Endothelial cell of umbilical vein (primary cell): ENCODE measurements around the gene ATP4A. TPM values are rescaled to one million over a fixed set of nuclear protein-coding genes. Genes with fewer than 3 reads are reported as not detected.
A peak's percentile ranks its signal among the peaks of the same experiment; 100 is the strongest.

Experiments
- BruUV-seq: library from RNA; stranded (reverse); fragments of 400-500 nt; replicated peaks from 2 replicates; lab custom pipeline; 2021; lab: Mats Ljungman, UMichigan
- CTCF ChIA-PET: fragments of 300-600, 350-600 bp; sonication (Branson Sonifier 250); formaldehyde crosslinking; loops from one replicate; lab custom pipeline; 2021; ENCODE audit warnings: antibody characterized with exemption, inconsistent platforms; lab: Charles Lee
- POLR2A ChIA-PET: fragments of 300-600, 350-600 bp; sonication (Branson Sonifier 250); formaldehyde crosslinking; loops from one replicate; lab custom pipeline; 2021; ENCODE audit warnings: antibody characterized with exemption, inconsistent platforms; lab: Charles Lee
- DNase-seq: peaks from one replicate; pipeline ENCODE4 v3.0.0-alpha.2; 2011; ENCODE audit warnings: low read depth, low spot score
- FAIRE-seq: peaks from 2 replicates; lab custom pipeline; 2011; peaks lifted over from hg19 to GRCh38; lab: Jason Lieb, UNC
- H2AFZ ChIP-seq: 2 replicates; pipeline ENCODE4 v1.6.0; 2012; ENCODE audit warnings: low read depth, low read length, control low read depth, inconsistent platforms
- H3K27ac ChIP-seq: 2 replicates; pipeline ENCODE4 v1.5.1; 2011; ENCODE audit warnings: low read depth, mild to moderate bottlenecking, control low read depth, low read length, moderate library complexity; ENCODE audit not compliant: insufficient read depth
- H3K27me3 ChIP-seq, 2 experiments: 2 replicates each; pipeline versions ENCODE4 v1.6.0 to v1.6.1; 2011; ENCODE audit warnings: low read length in 2 of 2, mixed read lengths in 1 of 2; ENCODE audit not compliant: control insufficient read depth in 2 of 2, insufficient read depth in 2 of 2
- H3K36me3 ChIP-seq, 2 experiments: 2 replicates in 1 of 2; 3 replicates in 1 of 2; pipeline ENCODE4 v1.5.1; 2011; ENCODE audit warnings: low read length in 2 of 2, mild to moderate bottlenecking in 1 of 2, moderate library complexity in 1 of 2; ENCODE audit not compliant: control insufficient read depth in 2 of 2, insufficient read depth in 2 of 2; ENCODE audit errors: extremely low read depth in 1 of 2
- H3K4me1 ChIP-seq: 3 replicates; pipeline ENCODE4 v1.5.1; 2011; ENCODE audit warnings: mild to moderate bottlenecking, low read length; ENCODE audit not compliant: control insufficient read depth, insufficient read depth; ENCODE audit errors: extremely low read depth
- H3K4me2 ChIP-seq: 2 replicates; pipeline ENCODE4 v1.6.1; 2011; ENCODE audit warnings: low read length, control low read depth, mixed read lengths; ENCODE audit not compliant: insufficient read depth
- H3K4me3 ChIP-seq, 3 experiments: fragments of 200-600 bp in 1 of 3; sonication (generic), shearing (Covaris generic) in 1 of 3; replicated peaks in 1 of 3; 2 replicates each; pipeline ENCODE4 v1.5.1; 2011 to 2016; ENCODE audit warnings: control low read depth in 3 of 3, low read length in 3 of 3, mild to moderate bottlenecking in 2 of 3, inconsistent platforms in 1 of 3, low read depth in 1 of 3, moderate library complexity in 1 of 3; ENCODE audit not compliant: insufficient read depth in 1 of 3
- H3K79me2 ChIP-seq: 2 replicates; pipeline ENCODE4 v1.6.0; 2012; ENCODE audit warnings: low read length, inconsistent platforms; ENCODE audit not compliant: control insufficient read depth, insufficient read depth
- H3K9ac ChIP-seq: replicated peaks from 2 replicates; pipeline ENCODE3; 2011; ENCODE audit warnings: low read length, control low read depth; ENCODE audit not compliant: insufficient read depth; ENCODE audit errors: extremely low read depth
- H3K9me1 ChIP-seq: replicated peaks from 3 replicates; pipeline ENCODE4 v1.6.0; 2011; ENCODE audit warnings: mild to moderate bottlenecking, low read length; ENCODE audit not compliant: control insufficient read depth, insufficient read depth; ENCODE audit errors: extremely low read depth
- H3K9me3 ChIP-seq: replicated peaks from 2 replicates; pipeline ENCODE4 v1.5.1; 2012; ENCODE audit warnings: low read length, inconsistent platforms; ENCODE audit not compliant: control insufficient read depth, insufficient read depth
- H4K20me1 ChIP-seq: replicated peaks from 2 replicates; pipeline ENCODE3; 2011; ENCODE audit warnings: mild to moderate bottlenecking, low read length; ENCODE audit not compliant: control insufficient read depth, insufficient read depth; ENCODE audit errors: extremely low read depth
- GATA2 ChIP-seq: IDR thresholded peaks from 2 replicates; pipeline ENCODE4 v1.7.0; 2011; ENCODE audit warnings: low read depth, mild to moderate bottlenecking, moderate library complexity, mixed read lengths, low read length; ENCODE audit not compliant: insufficient read length, insufficient read depth
- JUN ChIP-seq: IDR thresholded peaks from 2 replicates; pipeline ENCODE4 v1.6.1; 2011; ENCODE audit warnings: borderline replicate concordance, low read depth; ENCODE audit not compliant: insufficient read length, insufficient read depth
- POLR2A ChIP-seq: IDR thresholded peaks from 2 replicates; pipeline ENCODE4 v1.6.1; 2012; ENCODE audit warnings: low read depth, mild to moderate bottlenecking, control low read depth, low read length
- POLR2AphosphoS5 ChIP-seq: IDR thresholded peaks from 2 replicates; pipeline ENCODE4 v1.6.1; 2012; ENCODE audit warnings: low read depth, mild to moderate bottlenecking, control low read depth, low read length, moderate library complexity; ENCODE audit not compliant: insufficient read depth
- dilution Hi-C: fragments of 300-500 bp; cut with MboI; formaldehyde crosslinking; loops from one replicate; pipeline ENCODE4 v1.15.0; 2019; ENCODE audit warnings: low sequenced_read_pairs; ENCODE audit not compliant: extremely low pct_ligation_motif_present
- intact Hi-C: fragments of 100-400 bp; cut with micrococcal nuclease; formaldehyde crosslinking; loops from one replicate; pipeline ENCODE4 v1.10.0; 2022
- polyA plus RNA-seq, 4 experiments: library from polyadenylated mRNA; depleted of rRNA in 3 of 4; stranded (reverse) in 3 of 4; unstranded in 1 of 4; fragments of >200 nt; gene quantifications; 2 replicates each; pipeline versions ENCODE4 v1.2.1 to v1.2.3, GENCODE V29; 2011 to 2012; ENCODE audit warnings: missing spikeins in 1 of 4
- total RNA-seq: library from RNA; stranded (reverse); gene quantifications from 2 replicates; pipeline ENCODE4 v1.2.3, GENCODE V29; 2021
- TF ChIP-seq, protein P1 (sequence below), 2 donors: IDR thresholded peaks; 1 replicate in 1 of 2; 2 replicates in 1 of 2; pipeline ENCODE4 v1.5.1; 2011; ENCODE audit warnings: low read length in 2 of 2, mild to moderate bottlenecking in 2 of 2, moderate library complexity in 2 of 2, control low read depth in 1 of 2, inconsistent platforms in 1 of 2, low read depth in 1 of 2; ENCODE audit not compliant: insufficient read depth in 1 of 2; ENCODE audit errors: extremely low read depth in 1 of 2

Gene ATP4A
- total and polyA plus RNA-seq, 2 donors (not counting 3 experiments of a cell fraction or from before 2014, with no cell fraction given), result not detected

DNA sequence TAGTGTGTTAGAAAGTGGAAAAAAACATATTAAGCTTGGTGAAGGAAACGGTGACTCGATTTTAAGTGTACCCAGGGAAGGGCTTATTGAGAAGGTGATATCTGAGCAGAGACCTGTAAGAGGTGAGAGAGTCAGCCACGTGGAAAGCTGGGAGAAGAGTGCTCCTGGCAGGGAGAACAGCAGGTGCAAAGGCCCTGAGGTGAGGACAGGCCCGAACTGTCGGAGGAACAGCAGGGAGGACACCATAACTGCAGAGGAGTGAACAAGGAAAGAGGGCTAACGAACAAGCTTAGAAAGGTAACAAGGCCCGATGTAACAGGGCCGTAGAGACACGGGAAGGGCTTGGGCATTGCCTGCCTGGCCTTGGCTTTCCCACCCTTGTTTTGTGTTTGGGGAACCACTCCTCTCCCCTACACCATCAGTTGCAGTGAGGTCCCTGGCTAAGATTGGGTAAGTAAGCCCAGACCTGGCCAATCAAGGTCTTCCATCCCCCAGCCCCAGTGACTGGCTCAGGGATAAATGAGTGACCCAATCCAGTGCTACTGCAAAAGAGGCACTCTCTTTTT is 7.3 kb downstream of the ATP4A start:
- Histone ChIP-seq H3K9ac (no peak overlapping the region), H4K20me1 (no peaks in the 10 kb centered on the region), H3K27me3 (peaks cover 0 to 4% of the 10 kb centered on the region in 2 experiments), H3K4me1 (no peaks in the 10 kb centered on the region), H3K9me3 (no peaks in the 10 kb centered on the region), H2AFZ (no peak overlapping the region), H3K4me2 (no peak overlapping the region), H3K9me1 (no peaks in the 10 kb centered on the region), H3K4me3 (no peak overlapping the region), H3K36me3 (no peaks in the 10 kb centered on the region), H3K27ac (no peak overlapping the region), H3K79me2 (no peaks in the 10 kb centered on the region)
- ChIA-PET POLR2A (no interaction called here), CTCF (interaction anchor here (1.0 to 1.2 kb wide), 3 partner anchors 16 to 203 kb away, joined by 3 read pairs; no protein-coding TSS in a partner anchor)
- intact Hi-C loops (no loop called here), dilution Hi-C loops (no loop called here)
- no TSS peak for BruUV-seq
- no peak for TF ChIP-seq POLR2AphosphoS5
- TF ChIP-seq GATA2, result no peak
- no peak for TF ChIP-seq POLR2A
- no peak for TF ChIP-seq JUN
- DNase-seq, result no peak
- FAIRE-seq, result no peak

DNA sequence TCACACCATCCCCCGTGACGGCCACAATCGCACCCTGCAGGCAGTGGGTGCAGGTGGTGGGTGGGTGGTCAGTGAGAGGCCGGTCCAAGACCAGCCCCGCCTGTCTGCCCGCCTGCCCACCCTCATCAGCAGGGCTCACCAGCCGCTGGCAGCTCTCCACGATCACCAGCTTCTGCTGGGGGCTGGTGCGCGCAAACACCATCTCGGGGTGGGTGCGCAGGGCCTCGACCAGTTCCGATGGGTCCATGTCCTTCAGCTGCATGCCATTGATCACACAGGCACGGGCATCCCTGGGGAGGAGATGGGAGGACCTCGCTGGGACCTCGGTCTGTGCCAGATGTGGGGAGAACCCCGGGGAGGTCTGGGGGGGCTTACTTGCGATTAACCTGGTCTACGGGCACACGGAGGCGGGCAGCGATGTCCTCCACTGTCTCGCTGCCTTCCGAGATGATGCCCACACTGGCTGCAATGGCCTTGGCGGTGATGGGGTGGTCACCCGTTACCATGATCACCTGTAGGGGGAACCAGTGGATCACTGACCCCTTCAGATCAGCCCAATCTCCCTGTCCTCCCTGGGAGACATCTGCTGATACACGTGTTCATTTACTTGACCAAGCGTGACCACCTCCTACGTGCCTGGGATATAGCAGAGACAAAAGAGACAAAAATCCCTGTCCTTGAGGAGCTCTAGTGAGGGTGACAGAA is 8.0 kb downstream of the ATP4A start:
- Histone ChIP-seq H3K27ac (no peak overlapping the region), H3K36me3 (no peaks in the 10 kb centered on the region), H3K4me2 (no peak overlapping the region), H3K9me1 (no peaks in the 10 kb centered on the region), H3K79me2 (no peaks in the 10 kb centered on the region), H3K9ac (no peak overlapping the region), H2AFZ (no peak overlapping the region), H3K4me1 (no peaks in the 10 kb centered on the region), H3K9me3 (no peaks in the 10 kb centered on the region), H4K20me1 (no peaks in the 10 kb centered on the region), H3K27me3 (peaks cover 0 to 4% of the 10 kb centered on the region in 2 experiments), H3K4me3 (no peak overlapping the region)
- no peak for TF ChIP-seq GATA2
- TF ChIP-seq, protein P1, sequence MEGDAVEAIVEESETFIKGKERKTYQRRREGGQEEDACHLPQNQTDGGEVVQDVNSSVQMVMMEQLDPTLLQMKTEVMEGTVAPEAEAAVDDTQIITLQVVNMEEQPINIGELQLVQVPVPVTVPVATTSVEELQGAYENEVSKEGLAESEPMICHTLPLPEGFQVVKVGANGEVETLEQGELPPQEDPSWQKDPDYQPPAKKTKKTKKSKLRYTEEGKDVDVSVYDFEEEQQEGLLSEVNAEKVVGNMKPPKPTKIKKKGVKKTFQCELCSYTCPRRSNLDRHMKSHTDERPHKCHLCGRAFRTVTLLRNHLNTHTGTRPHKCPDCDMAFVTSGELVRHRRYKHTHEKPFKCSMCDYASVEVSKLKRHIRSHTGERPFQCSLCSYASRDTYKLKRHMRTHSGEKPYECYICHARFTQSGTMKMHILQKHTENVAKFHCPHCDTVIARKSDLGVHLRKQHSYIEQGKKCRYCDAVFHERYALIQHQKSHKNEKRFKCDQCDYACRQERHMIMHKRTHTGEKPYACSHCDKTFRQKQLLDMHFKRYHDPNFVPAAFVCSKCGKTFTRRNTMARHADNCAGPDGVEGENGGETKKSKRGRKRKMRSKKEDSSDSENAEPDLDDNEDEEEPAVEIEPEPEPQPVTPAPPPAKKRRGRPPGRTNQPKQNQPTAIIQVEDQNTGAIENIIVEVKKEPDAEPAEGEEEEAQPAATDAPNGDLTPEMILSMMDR (IDR thresholded peaks at IDR 0.05; ENCODE audit: extremely low read depth in 1 of 2, insufficient read depth in 1 of 2, low read depth in 1 of 2, low read length in 2 of 2), result peak in 1 of 2 donors; percentile 33
- FAIRE-seq (no peak), DNase-seq (no peak)
- POLR2A ChIA-PET, result interaction anchor here (0.6 kb wide), 1 partner anchor 151 kb away, joined by 3 read pairs; no protein-coding TSS in a partner anchor
- BruUV-seq, result no TSS peak
- intact Hi-C loops, result no loop called here
- CTCF ChIA-PET, result interaction anchor here (1.0 to 1.2 kb wide), 3 partner anchors 16 to 203 kb away, joined by 3 read pairs; no protein-coding TSS in a partner anchor
- dilution Hi-C loops, result no loop called here
